Measurements from ENCODE around the gene STK10. TPM values are rescaled to one million over a fixed set of nuclear protein-coding genes. Genes with fewer than 3 reads are reported as not detected.

The STK10 gene
- total and polyA plus RNA-seq, 12 donors = 5.6 to 22.3 (median 9.9) TPM

DNA sequence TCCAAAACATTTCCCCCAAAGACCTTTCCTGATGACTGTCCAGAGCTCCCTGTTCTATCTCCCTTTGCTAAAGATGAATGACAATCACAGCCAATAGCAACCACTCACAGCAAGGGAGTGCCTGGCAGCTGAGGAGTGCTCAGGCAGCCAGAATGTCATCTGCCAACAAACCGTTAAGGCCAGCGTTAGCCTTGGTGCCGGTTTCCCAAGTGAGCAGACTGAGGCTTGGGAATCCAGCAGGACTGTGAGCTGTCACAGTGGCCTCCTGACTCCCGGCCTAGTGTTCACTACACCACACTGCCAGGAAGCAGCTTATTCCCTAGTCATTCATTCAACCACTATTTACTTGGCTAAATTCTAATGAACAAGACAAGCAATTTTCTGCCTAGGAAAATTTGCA is 24.7 kb downstream of the STK10 start:
- Histone ChIP-seq H3K4me1 (peaks cover 21 to 60% (median 44%) of the 10 kb centered on the region in 9 donors), H3K27ac (peak overlapping the region in 8 of 10 donors; percentile 19 to 70 (median 47)), H3K9me3 (no peaks in the 10 kb centered on the region), H3K27me3 (no peaks in the 10 kb centered on the region), H3K36me3 (peaks cover 0 to 22% (median 0%) of the 10 kb centered on the region in 9 donors), H3K4me3 (no peak overlapping the region)
- 11 to 15% methylated on average over 4 of the region's 4 CpGs for WGBS, 2 donors
- intact Hi-C loops (cut with DNase I) = no loop called here
- ATAC-seq = peak; percentile 39 to 75 (median 57)
- peak in 1 of 2 donors; percentile 54 for DNase-seq
- TF ChIP-seq, protein P1, sequence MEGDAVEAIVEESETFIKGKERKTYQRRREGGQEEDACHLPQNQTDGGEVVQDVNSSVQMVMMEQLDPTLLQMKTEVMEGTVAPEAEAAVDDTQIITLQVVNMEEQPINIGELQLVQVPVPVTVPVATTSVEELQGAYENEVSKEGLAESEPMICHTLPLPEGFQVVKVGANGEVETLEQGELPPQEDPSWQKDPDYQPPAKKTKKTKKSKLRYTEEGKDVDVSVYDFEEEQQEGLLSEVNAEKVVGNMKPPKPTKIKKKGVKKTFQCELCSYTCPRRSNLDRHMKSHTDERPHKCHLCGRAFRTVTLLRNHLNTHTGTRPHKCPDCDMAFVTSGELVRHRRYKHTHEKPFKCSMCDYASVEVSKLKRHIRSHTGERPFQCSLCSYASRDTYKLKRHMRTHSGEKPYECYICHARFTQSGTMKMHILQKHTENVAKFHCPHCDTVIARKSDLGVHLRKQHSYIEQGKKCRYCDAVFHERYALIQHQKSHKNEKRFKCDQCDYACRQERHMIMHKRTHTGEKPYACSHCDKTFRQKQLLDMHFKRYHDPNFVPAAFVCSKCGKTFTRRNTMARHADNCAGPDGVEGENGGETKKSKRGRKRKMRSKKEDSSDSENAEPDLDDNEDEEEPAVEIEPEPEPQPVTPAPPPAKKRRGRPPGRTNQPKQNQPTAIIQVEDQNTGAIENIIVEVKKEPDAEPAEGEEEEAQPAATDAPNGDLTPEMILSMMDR (IDR thresholded peaks at IDR 0.05) = no peak

DNA sequence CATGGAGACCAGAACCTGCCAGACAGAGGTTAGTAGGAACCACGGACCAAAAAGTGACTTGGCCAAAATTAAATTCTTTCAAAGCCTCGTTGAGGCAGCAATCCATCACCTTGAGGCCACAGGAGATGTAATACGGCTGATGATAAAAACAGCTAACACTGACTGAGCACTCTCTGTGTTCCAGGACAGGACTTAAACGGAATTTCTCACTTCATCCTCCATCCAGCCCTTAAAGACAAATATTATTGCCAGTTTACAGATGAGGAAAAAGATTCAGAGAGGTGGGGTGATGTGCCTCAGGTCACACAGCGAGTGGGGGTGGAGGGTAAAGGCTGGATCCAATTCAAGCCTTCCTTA is 25.1 kb downstream of the STK10 start:
- no peak for ATAC-seq
- 48 to 66% methylated on average over 5 of the region's 5 CpGs for WGBS, 2 donors
- DNase-seq = no peak
- Histone ChIP-seq H3K4me1 (peaks cover 21 to 56% (median 40%) of the 10 kb centered on the region in 9 donors), H3K4me3 (no peak overlapping the region), H3K36me3 (peaks cover 0 to 25% (median 0%) of the 10 kb centered on the region in 9 donors), H3K27ac (peak overlapping the region in 7 of 10 donors; percentile 20 to 70 (median 48)), H3K9me3 (no peaks in the 10 kb centered on the region), H3K27me3 (no peaks in the 10 kb centered on the region)
- TF ChIP-seq, protein P1 (IDR thresholded peaks at IDR 0.05) = no peak
- intact Hi-C loops (cut with DNase I) = no loop called here

DNA sequence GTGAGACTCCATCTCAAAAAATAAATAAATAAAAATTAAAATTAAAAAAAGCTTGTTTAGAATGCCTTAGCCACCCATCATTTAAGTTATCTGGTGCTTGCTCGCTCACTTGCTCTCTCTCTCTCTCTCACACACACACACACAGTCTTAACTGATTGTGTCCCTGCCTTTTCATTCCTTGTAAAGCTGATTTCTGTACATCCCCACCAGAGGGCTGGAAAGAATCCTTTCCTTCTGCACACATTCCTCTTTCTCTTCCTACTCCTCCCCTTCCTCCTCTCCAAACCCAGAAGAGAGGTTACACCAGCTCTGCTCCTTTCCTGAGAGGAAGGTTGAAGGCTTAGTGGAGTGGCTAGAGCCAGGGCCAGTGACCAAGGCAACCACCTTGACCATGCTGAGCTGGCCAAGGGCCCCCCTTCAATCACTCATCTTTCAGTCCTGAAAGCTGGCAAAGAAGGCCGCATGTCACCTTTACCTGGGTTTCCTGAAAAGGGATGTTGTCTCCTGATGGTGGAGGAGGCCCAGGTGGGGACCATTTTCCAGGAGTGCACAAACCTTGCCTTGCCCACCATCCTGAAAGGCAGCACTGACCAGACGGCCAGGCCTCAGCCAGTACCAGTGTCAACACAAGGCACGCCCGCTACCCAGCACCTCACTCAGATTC is 25.6 kb downstream of the STK10 start:
- Histone ChIP-seq H3K4me3 (no peak overlapping the region), H3K27ac (peak overlapping the region in 2 of 10 donors; percentile 36 to 70)
- intact Hi-C loops (cut with DNase I) = no loop called here

DNA sequence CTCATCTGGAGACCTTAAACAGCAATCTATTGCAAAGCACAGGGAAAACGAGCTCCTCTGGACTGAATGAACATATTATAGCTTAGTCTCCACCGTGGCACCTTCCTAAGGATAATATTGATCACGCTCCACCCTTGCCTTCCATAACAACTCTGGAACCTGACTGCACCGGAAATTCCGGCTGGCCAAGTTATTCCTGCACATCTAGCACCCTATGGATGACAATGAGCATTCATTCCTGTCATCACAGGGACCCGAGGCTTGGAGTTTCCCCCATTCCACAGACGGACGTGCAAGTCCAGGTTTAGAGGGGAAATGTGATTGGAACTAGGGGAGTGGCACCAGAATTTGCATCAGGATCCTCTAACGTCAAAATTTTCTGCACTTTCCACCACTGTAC is 27.5 kb downstream of the STK10 start:
- H3K9me3 ChIP-seq = no peaks in the 10 kb centered on the region
- H3K27ac ChIP-seq = no peak overlapping the region
- H3K4me1 ChIP-seq = peaks cover 21 to 68% (median 52%) of the 10 kb centered on the region in 9 donors
- H3K27me3 ChIP-seq = no peaks in the 10 kb centered on the region
- H3K4me3 ChIP-seq = no peak overlapping the region
- DNase-seq (no peak), ATAC-seq (no peak)
- TF ChIP-seq, protein P1 (IDR thresholded peaks at IDR 0.05) = no peak
- intact Hi-C loops (cut with DNase I) = no loop called here
- H3K36me3 ChIP-seq = peaks cover 0 to 38% (median 0%) of the 10 kb centered on the region in 9 donors
- WGBS, 2 donors = 74 to 76% methylated on average over 9 of the region's 9 CpGs

More for the DNA sequence above, 25.6 kb downstream of the STK10 start:
- TF ChIP-seq, protein P1 (IDR thresholded peaks at IDR 0.05) = no peak
- Histone ChIP-seq H3K9me3 (no peaks in the 10 kb centered on the region), H3K4me1 (peaks cover 21 to 54% (median 35%) of the 10 kb centered on the region in 9 donors), H3K36me3 (peaks cover 0 to 30% (median 0%) of the 10 kb centered on the region in 9 donors), H3K27me3 (no peaks in the 10 kb centered on the region)
- ATAC-seq (no peak), DNase-seq (no peak)
- WGBS, 2 donors = 88 to 96% methylated on average over 5 of the region's 5 CpGs

Data from heart right ventricle (tissue), 16 donors.